HepG2 (cell line): ENCODE results near the gene CTXN1. TPM values are rescaled to one million over a fixed set of nuclear protein-coding genes. Genes with fewer than 3 reads are reported as not detected.

ENCODE experiments used
- ASH2L ChIP-seq: fragments of 300-600, 200-600 bp; sonication (generic); IDR thresholded peaks from 2 replicates; pipeline ENCODE4 v1.7.0; 2017; ENCODE audit warnings: low read depth, mild to moderate bottlenecking, moderate library complexity, mixed read lengths, low read length; ENCODE audit not compliant: insufficient read length
- ATF4 ChIP-seq, 2 experiments: fragments of 450-650 bp in 1 of 2; sonication (generic) in 1 of 2; formaldehyde crosslinking; IDR thresholded peaks; 2 replicates each; pipeline versions ENCODE4 v1.5.0 to v1.8.0; 2020 to 2022; ENCODE audit warnings: mild to moderate bottlenecking in 1 of 2, missing genetic modification reagents in 1 of 2
- BCL3 ChIP-seq: sonication (generic); formaldehyde crosslinking; IDR thresholded peaks from 2 replicates; pipeline ENCODE4 v1.5.1; 2020; ENCODE audit warnings: mild to moderate bottlenecking, missing genetic modification reagents, moderate library complexity
- CAMTA2 ChIP-seq: sonication (generic); formaldehyde crosslinking; IDR thresholded peaks from 2 replicates; pipeline ENCODE4 v1.4.0; 2020; ENCODE audit warnings: mild to moderate bottlenecking, missing genetic modification reagents, borderline replicate concordance
- CREB1 ChIP-seq, 2 experiments: fragments of 450-650 bp in 1 of 2; IDR thresholded peaks; 2 replicates each; pipeline ENCODE4 v1.6.1; 2016 to 2017; ENCODE audit warnings: control low read depth in 1 of 2, mild to moderate bottlenecking in 1 of 2, missing compliant biosample characterization in 1 of 2, missing genetic modification characterization in 1 of 2
- FLYWCH1 ChIP-seq: sonication (generic); formaldehyde crosslinking; IDR thresholded peaks from 2 replicates; pipeline ENCODE4 v1.8.1; 2023; ENCODE audit warnings: mild to moderate bottlenecking, missing genetic modification reagents
- HCFC1 ChIP-seq: fragments of 150-350 bp; IDR thresholded peaks from 2 replicates; pipeline ENCODE4 v1.6.1; 2014; ENCODE audit warnings: low read depth, low read length
- HOMEZ ChIP-seq: IDR thresholded peaks from 2 replicates; pipeline ENCODE4 v1.6.1; 2016; ENCODE audit warnings: low read depth
- JUN ChIP-seq: sonication (generic); formaldehyde crosslinking; IDR thresholded peaks from 2 replicates; pipeline ENCODE4 v1.4.0; 2020; ENCODE audit warnings: mild to moderate bottlenecking, missing genetic modification reagents
- KAT2B ChIP-seq: fragments of 150-350 bp; IDR thresholded peaks from 2 replicates; pipeline ENCODE4 v1.6.1; 2014; ENCODE audit warnings: low read depth, low read length, borderline replicate concordance
- KMT2B ChIP-seq: IDR thresholded peaks from 2 replicates; pipeline ENCODE4 v1.6.1; 2016; ENCODE audit warnings: missing genetic modification reagents, missing compliant biosample characterization
- MIER3 ChIP-seq: IDR thresholded peaks from 2 replicates; pipeline ENCODE4 v1.6.1; 2016; ENCODE audit warnings: missing compliant biosample characterization, borderline replicate concordance
- MXD4 ChIP-seq: IDR thresholded peaks from 2 replicates; pipeline ENCODE4 v1.6.1; 2016; ENCODE audit warnings: mild to moderate bottlenecking, missing biosample characterization, missing genetic modification reagents
- MXI1 ChIP-seq: IDR thresholded peaks from 3 replicates; pipeline ENCODE4 v1.6.1; 2012; ENCODE audit warnings: low read depth, low read length, inconsistent platforms, borderline replicate concordance
- PHB2 ChIP-seq: fragments of 450-650 bp; IDR thresholded peaks from 2 replicates; pipeline ENCODE4 v1.6.1; 2018; ENCODE audit not compliant: partially characterized antibody
- RELA ChIP-seq: sonication (generic); formaldehyde crosslinking; IDR thresholded peaks from 2 replicates; pipeline ENCODE4 v1.4.0; 2020; ENCODE audit warnings: missing genetic modification reagents
- SOX5 ChIP-seq: IDR thresholded peaks from 2 replicates; pipeline ENCODE4 v1.6.1; 2016; ENCODE audit warnings: borderline replicate concordance
- SP5 ChIP-seq: IDR thresholded peaks from 2 replicates; pipeline ENCODE4 v1.6.1; 2016; ENCODE audit warnings: low read depth, borderline replicate concordance
- SRF ChIP-seq: IDR thresholded peaks from 2 replicates; pipeline ENCODE4 v1.6.1; 2011; ENCODE audit warnings: mild to moderate bottlenecking, low read depth, low read length, moderate library complexity
- TRIM24 ChIP-seq: sonication (generic); formaldehyde crosslinking; IDR thresholded peaks from 2 replicates; pipeline ENCODE4 v1.8.0; 2022; ENCODE audit warnings: mild to moderate bottlenecking, missing genetic modification reagents
- TSC22D2 ChIP-seq: sonication (generic); formaldehyde crosslinking; IDR thresholded peaks from 2 replicates; pipeline ENCODE4 v1.5.1; 2020; ENCODE audit warnings: missing genetic modification reagents, mild to moderate bottlenecking, borderline replicate concordance
- ZBTB38 ChIP-seq: sonication (generic); formaldehyde crosslinking; IDR thresholded peaks from 2 replicates; pipeline ENCODE4 v1.5.1; 2020; ENCODE audit warnings: mild to moderate bottlenecking, missing genetic modification reagents
- ZFP82 ChIP-seq: sonication (generic); formaldehyde crosslinking; IDR thresholded peaks from 2 replicates; pipeline ENCODE4 v1.5.1; 2020; ENCODE audit warnings: mild to moderate bottlenecking, missing genetic modification reagents, borderline replicate concordance
- ZNF180 ChIP-seq: sonication (generic); formaldehyde crosslinking; IDR thresholded peaks from 2 replicates; pipeline ENCODE4 v1.4.0; 2020; ENCODE audit warnings: low read depth, missing genetic modification reagents, borderline replicate concordance
- ZNF274 ChIP-seq: sonication (generic); formaldehyde crosslinking; IDR thresholded peaks from 2 replicates; pipeline ENCODE4 v1.5.1; 2020; ENCODE audit warnings: mild to moderate bottlenecking, missing genetic modification reagents
- ZNF3 ChIP-seq: IDR thresholded peaks from 2 replicates; pipeline ENCODE4 v1.7.0; 2017; ENCODE audit warnings: inconsistent platforms
- ZNF562 ChIP-seq: sonication (generic); formaldehyde crosslinking; IDR thresholded peaks from 2 replicates; pipeline ENCODE4 v1.8.0; 2022; ENCODE audit warnings: missing genetic modification reagents, borderline replicate concordance
- ZNF576 ChIP-seq: sonication (generic); formaldehyde crosslinking; IDR thresholded peaks from 2 replicates; pipeline ENCODE4 v1.4.0; 2020; ENCODE audit warnings: mild to moderate bottlenecking, missing genetic modification reagents
- polyA plus RNA-seq, 8 experiments: library from polyadenylated mRNA; depleted of rRNA in 3 of 8; stranded (reverse) in 7 of 8; unstranded in 1 of 8; fragments of >200 nt; fragmentation: Illumina TruSeq in 4 of 8; extraction: Trizol in 4 of 8; gene quantifications; 2 replicates each; pipeline versions ENCODE4 v1.2.1 to v1.2.3, GENCODE V29; 2011 to 2016; ENCODE audit warnings: low read depth in 4 of 8, missing spikeins in 1 of 8, mixed read lengths in 1 of 8; ENCODE audit not compliant: insufficient read depth in 1 of 8
- total RNA-seq, 5 experiments: library from RNA; depleted of rRNA; stranded (reverse); fragments of >200 nt; fragmentation: Illumina TruSeq; extraction: Trizol; gene quantifications; 2 replicates each; pipeline ENCODE4 v1.2.3, GENCODE V29; 2016; ENCODE audit warnings: low read depth in 1 of 5

CTXN1 gene
- total and polyA plus RNA-seq, 2 of the 13 experiments (the other 11 are each of a cell fraction or from before 2014, with no cell fraction given), result 0.11 TPM; not detected in 1

- TF ChIP-seq SRF (no peak), BCL3 (peak; percentile 82; the same call in 1 of the 2 replicates), TRIM24 (CRISPR knock-in tag) (no peak), FLYWCH1 (CRISPR knock-in tag) (no peak), ATF4 (CRISPR knock-in tag; IDR thresholded peaks at IDR 0.05) (no peak), SP5 (CRISPR knock-in tag) (no peak), KAT2B (no peak), JUN (CRISPR knock-in tag) (no peak), TSC22D2 (0 out of 2 replicates have a peak, but pooled peaks have one; percentile 60), ASH2L (no peak), MXD4 (CRISPR knock-in tag) (peak; percentile 70), ZNF180 (CRISPR knock-in tag) (no peak), ZNF3 (CRISPR knock-in tag) (no peak), ZFP82 (CRISPR knock-in tag) (no peak; the same call in 1 of the 2 replicates), MXI1 (peak; percentile 61; the same call in 1 of the 3 replicates), ZNF562 (CRISPR knock-in tag) (no peak), CAMTA2 (CRISPR knock-in tag) (no peak), CREB1 (IDR thresholded peaks at IDR 0.05) (no peak), CREB1 (CRISPR knock-in tag; IDR thresholded peaks at IDR 0.05) (no peak), KMT2B (CRISPR knock-in tag) (peak; percentile 34; the same call in 1 of the 2 replicates), RELA (peak; percentile 45; the same call in 1 of the 2 replicates), ZBTB38 (CRISPR knock-in tag) (peak; percentile 81), PHB2 (no peak), HOMEZ (CRISPR knock-in tag) (no peak), ZNF576 (CRISPR knock-in tag) (no peak), ZNF274 (CRISPR knock-in tag) (peak; percentile 74; the same call in 1 of the 2 replicates), HCFC1 (no peak; the same call in 1 of the 2 replicates), SOX5 (CRISPR knock-in tag) (peak; percentile 42; the same call in 1 of the 2 replicates), MIER3 (CRISPR knock-in tag) (no peak; the same call in 1 of the 2 replicates)
Measured at GRCh38 chr19:7925171-7925851, 624 bp downstream of the CTXN1 start (continued).
